ENCODE results near the gene HBD. TPM values are rescaled to one million over a fixed set of nuclear protein-coding genes. Genes with fewer than 3 reads are reported as not detected.

Gene HBD
- polyA plus RNA-seq, 3 donors, result 1.9 to 2.2 (median 2.1) TPM

DNA sequence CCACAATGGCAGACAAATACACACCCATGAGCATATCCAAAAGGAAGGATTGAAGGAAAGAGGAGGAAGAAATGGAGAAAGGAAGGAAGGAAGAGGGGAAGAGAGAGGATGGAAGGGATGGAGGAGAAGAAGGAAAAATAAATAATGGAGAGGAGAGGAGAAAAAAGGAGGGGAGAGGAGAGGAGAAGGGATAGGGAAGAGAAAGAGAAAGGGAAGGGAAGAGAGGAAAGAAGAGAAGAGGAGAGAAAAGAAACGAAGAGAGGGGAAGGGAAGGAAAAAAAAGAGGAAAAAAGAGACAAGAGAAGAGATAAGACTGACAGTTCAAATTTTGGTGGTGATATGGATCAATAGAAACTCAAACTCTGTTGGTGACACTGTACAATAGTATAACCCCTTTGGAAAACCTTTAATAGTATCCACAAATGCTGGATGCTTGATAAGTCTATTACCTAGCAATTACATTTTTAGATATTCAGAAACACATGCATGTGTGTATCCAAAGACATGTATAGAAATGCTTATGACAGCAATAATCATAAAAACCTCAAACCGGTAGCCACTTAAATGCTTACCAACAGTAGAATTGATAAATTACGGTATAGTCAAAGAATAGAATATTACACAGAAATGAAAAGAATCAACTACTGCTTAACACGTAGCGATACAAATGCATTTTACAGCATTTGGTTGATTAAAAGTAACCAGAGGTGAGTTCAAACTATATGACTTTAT is 1.2 kb upstream of the HBD start:
- no peak for DNase-seq (ENCODE audit: low read depth in 3 of 3, low spot score in 2 of 3)

DNA sequence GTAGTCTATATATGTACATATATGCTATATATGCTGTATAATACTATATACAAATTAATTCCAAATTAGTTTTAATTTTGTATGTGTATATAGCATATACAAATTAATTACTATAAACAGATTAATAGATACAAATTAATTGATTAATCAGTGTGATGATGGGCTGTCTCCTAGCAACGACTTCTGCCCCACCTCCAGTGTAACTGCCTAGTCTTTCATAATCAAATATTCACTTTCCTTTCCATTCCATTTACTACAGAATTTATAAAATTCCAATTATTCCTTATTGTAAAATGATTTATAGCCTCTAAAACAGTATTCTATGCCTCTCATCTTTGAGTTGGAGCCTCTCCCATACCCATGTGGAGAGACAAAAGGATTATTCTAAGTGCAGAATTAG is 976 bp downstream of the HBD start:
- DNase-seq (ENCODE audit: low read depth in 3 of 3, low spot score in 2 of 3), result no peak

GRCh38 chr11:5232821-5233220 is 1.5 kb downstream of the HBD start:
- no peak for DNase-seq (ENCODE audit: low read depth in 3 of 3, low spot score in 2 of 3)

DNA sequence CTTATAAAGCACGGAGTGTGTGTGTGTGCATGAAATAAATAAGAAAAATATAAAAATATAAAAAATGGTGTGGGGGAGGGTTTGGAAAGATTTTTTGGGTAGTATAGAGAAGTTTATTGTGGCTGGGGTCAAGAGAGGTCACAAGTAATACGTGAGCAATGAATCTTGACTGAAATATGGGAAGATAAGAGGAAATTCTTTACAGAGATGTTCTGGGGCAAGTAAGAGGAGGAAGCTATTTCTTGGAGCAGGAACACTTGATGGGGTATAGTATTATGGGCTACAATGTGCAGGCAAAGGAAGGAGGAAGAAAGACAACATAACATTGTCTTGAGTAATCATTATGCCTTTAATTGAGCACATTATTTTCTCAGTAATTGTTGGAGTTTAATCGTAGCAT is 2.1 kb downstream of the HBD start:
- no peak for DNase-seq (ENCODE audit: low read depth in 3 of 3, low spot score in 2 of 3)

- DNase-seq (ENCODE audit: low read depth in 3 of 3, low spot score in 2 of 3), result no peak
These were observed 3.2 kb downstream of the HBD start for GRCh38 chr11:5231111-5231510.

GRCh38 chr11:5230266-5230665 is 4.0 kb downstream of the HBD start:
- DNase-seq (ENCODE audit: low read depth in 3 of 3, low spot score in 2 of 3), result no peak

GRCh38 chr11:5229796-5230195 is 4.5 kb downstream of the HBD start:
- DNase-seq (ENCODE audit: low read depth in 3 of 3, low spot score in 2 of 3), result no peak

GRCh38 chr11:5229356-5229755 is 4.9 kb downstream of the HBD start:
- DNase-seq (ENCODE audit: low read depth in 3 of 3, low spot score in 2 of 3), result no peak

- DNase-seq (ENCODE audit: low read depth in 3 of 3, low spot score in 2 of 3), result no peak
These were observed 6.2 kb downstream of the HBD start for GRCh38 chr11:5228124-5228523.

DNA sequence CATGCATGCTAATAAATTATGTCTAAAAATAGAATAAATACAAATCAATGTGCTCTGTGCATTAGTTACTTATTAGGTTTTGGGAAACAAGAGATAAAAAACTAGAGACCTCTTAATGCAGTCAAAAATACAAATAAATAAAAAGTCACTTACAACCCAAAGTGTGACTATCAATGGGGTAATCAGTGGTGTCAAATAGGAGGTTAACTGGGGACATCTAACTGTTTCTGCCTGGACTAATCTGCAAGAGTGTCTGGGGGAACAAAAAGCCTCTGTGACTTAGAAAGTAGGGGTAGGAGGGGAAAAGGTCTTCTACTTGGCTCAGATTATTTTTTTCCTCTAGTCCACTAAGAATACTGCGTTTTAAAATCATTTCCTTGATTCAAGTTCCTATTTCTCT is 6.6 kb downstream of the HBD start:
- DNase-seq (ENCODE audit: low read depth in 3 of 3, low spot score in 2 of 3), result no peak

DNA sequence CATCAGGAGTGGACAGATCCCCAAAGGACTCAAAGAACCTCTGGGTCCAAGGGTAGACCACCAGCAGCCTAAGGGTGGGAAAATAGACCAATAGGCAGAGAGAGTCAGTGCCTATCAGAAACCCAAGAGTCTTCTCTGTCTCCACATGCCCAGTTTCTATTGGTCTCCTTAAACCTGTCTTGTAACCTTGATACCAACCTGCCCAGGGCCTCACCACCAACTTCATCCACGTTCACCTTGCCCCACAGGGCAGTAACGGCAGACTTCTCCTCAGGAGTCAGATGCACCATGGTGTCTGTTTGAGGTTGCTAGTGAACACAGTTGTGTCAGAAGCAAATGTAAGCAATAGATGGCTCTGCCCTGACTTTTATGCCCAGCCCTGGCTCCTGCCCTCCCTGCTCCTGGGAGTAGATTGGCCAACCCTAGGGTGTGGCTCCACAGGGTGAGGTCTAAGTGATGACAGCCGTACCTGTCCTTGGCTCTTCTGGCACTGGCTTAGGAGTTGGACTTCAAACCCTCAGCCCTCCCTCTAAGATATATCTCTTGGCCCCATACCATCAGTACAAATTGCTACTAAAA is 7.5 kb downstream of the HBD start, which contains the start of gene HBB:
TSS of gene HBB (minus strand) at position 340 of the 579 bp plus-strand sequence. CDS start at position 290, 50 bp downstream.
- DNase-seq (ENCODE audit: low read depth in 3 of 3, low spot score in 2 of 3), result no peak

DNA sequence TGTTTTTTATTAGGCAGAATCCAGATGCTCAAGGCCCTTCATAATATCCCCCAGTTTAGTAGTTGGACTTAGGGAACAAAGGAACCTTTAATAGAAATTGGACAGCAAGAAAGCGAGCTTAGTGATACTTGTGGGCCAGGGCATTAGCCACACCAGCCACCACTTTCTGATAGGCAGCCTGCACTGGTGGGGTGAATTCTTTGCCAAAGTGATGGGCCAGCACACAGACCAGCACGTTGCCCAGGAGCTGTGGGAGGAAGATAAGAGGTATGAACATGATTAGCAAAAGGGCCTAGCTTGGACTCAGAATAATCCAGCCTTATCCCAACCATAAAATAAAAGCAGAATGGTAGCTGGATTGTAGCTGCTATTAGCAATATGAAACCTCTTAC is 8.8 kb downstream of the HBD start:
- DNase-seq (ENCODE audit: low read depth in 3 of 3, low spot score in 2 of 3), result no peak

DNA sequence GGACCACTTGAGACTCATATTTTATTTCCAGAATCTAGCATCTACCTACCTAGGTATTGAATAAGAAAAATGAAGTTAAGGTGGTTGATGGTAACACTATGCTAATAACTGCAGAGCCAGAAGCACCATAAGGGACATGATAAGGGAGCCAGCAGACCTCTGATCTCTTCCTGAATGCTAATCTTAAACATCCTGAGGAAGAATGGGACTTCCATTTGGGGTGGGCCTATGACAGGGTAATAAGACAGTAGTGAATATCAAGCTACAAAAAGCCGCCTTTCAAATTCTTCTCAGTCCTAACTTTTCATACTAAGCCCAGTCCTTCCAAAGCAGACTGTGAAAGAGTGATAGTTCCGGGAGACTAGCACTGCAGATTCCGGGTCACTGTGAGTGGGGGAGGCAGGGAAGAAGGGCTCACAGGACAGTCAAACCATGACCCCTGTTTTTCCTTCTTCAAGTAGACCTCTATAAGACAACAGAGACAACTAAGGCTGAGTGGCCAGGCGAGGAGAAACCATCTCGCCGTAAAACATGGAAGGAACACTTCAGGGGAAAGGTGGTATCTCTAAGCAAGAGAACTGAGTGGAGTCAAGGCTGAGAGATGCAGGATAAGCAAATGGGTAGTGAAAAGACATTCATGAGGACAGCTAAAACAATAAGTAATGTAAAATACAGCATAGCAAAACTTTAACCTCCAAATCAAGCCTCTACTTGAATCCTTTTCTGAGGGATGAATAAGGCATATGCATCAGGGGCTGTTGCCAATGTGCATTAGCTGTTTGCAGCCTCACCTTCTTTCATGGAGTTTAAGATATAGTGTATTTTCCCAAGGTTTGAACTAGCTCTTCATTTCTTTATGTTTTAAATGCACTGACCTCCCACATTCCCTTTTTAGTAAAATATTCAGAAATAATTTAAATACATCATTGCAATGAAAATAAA is 9.5 kb downstream of the HBD start:
- DNase-seq (ENCODE audit: low read depth in 3 of 3, low spot score in 2 of 3), result no peak

- DNase-seq (ENCODE audit: low read depth in 3 of 3, low spot score in 2 of 3), result no peak
These were observed 10.6 kb downstream of the HBD start for GRCh38 chr11:5223686-5224085.

DNA sequence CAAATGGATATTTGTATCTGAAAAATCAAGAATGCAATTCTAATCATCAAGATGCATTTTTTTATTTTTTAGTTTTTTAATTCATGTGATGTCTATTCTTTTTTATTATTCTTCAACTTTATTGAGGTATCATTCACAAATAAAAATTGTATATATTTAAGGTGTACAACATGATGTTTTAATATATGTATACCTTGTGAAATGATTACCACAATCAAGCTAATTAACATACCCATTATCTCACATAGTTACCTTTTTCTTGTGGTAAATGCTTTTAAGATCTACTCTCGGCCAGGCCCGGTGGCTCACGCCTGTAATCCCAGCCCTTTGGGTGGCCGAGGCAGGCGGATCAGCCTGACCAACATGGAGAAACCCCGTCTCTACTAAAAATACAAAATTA is 11.1 kb downstream of the HBD start:
- DNase-seq (ENCODE audit: low read depth in 3 of 3, low spot score in 2 of 3), result no peak

- no peak for DNase-seq (ENCODE audit: low read depth in 3 of 3, low spot score in 2 of 3)
These were observed 23.9 kb downstream of the HBD start for GRCh38 chr11:5210376-5210885.

- DNase-seq (ENCODE audit: low read depth in 3 of 3, low spot score in 2 of 3), result peak; percentile 2 to 12 (median 5)
These were observed 29.5 kb downstream of the HBD start for GRCh38 chr11:5204787-5205186.

DNA sequence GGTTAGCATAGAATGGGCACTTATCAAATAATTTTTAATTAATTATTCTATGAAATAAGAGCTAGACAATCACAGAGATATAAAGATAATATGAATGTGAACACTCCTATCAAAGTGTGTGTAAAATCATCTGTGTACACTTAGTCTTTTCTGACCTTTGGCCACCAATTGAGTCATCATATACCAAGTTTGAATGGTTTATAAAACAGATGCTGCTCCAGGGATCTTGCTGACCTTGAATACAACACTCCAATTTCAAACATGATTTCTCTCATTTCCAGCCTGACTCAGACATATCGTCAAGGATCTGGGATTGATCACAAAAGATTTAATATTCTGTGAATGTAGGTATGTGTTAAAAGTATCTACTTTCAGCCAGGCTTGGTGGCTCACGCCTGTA is 30.9 kb downstream of the HBD start:
- no peak for DNase-seq (ENCODE audit: low read depth in 3 of 3, low spot score in 2 of 3)

DNA sequence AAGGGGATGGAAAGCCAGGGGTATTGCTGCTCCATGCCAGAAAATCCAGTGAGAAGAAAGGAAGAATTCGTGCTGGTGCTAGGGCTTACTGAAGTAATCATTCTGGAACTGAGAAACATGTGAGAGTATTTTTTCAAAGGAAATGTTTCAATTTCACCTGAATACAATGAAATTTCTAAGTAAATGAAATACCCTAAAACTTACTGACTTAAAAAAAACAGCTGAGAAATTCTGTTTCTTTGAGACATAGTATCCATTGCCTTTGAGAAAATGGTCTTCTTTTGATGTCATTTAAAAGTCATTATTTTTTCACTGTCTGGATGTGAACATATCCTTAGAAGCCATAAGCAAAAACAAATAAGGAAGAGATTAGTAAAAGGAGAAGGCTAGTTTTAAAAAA is 33.7 kb downstream of the HBD start, which contains the start of gene OR51V1:
TSS of gene OR51V1 (minus strand) at position 101 of the 400 bp plus-strand sequence. CDS start at position 101, 0 bp downstream.
- no peak for DNase-seq (ENCODE audit: low read depth in 3 of 3, low spot score in 2 of 3)

DNA sequence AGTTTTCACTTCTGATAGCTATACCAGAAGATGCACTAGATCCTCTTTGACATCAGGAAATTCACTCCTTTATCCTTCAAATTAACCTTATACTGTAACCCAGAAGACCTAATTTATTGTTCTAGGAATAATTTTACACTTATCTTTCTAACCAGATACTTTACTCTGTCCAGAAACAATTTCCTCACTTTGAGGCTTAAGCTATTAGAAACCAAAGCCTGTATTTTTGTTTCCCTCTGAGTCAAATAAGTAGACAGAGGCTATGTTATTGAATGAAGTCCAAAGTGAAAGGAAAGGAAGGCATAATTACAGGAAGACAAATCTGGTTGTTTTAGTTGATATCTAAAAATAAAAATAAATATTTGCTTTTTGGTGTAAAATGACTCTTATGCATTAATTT is 36.0 kb downstream of the HBD start:
- no peak for DNase-seq (ENCODE audit: low read depth in 3 of 3, low spot score in 2 of 3)

DNA sequence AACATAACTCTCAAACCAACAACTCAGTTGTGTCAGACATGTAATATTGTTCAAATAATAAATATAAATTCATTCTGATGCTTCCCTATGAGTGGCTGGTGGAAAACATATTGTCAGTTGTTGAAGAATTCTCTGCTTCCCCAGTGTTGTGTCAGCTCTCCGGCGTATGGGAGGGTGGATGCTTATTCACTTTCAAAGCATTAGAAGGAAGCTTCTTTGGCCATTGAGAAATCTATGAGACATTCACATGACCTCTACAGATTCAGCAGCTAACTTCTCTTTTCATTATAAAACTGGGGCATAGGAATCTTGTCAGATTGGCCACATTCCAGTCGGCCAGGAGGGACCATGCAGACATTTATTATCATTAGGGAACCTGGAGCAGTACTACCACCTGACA is 36.7 kb downstream of the HBD start:
- DNase-seq (ENCODE audit: low read depth in 3 of 3, low spot score in 2 of 3), result no peak
